Measurements from ENCODE around the gene AFTPH.

- TF ChIP-seq POLR2AphosphoS5 (IDR thresholded peaks at IDR 0.05) (no peak), CTCF (IDR thresholded peaks at IDR 0.05) (no peak)
Observed at GRCh38 chr2:64538764-64539433, 14.8 kb downstream of the AFTPH start.
